ENCODE data around the gene RERG. TPM values are rescaled to one million over a fixed set of nuclear protein-coding genes. Genes with fewer than 3 reads are reported as not detected.

RERG gene
- total and polyA plus RNA-seq, 2 donors (not counting 3 experiments of a cell fraction or from before 2014, with no cell fraction given), result not detected

GRCh38 chr12:15234508-15234907 lies 13.3 kb upstream of the RERG start:
- H3K4me3 ChIP-seq (replicated peaks in 1 of 3; ENCODE audit: insufficient read depth in 1 of 3, low read depth in 1 of 3, low read length in 3 of 3), result no peak overlapping the region
- no peaks in the 10 kb centered on the region for H4K20me1 ChIP-seq (replicated peaks; ENCODE audit: control insufficient read depth, extremely low read depth, insufficient read depth, low read length)
- H2AFZ ChIP-seq (ENCODE audit: low read depth, low read length), result no peak overlapping the region
- H3K27ac ChIP-seq (ENCODE audit: insufficient read depth, low read depth, low read length), result no peak overlapping the region
- no peaks in the 10 kb centered on the region for H3K9me1 ChIP-seq (replicated peaks; ENCODE audit: control insufficient read depth, extremely low read depth, insufficient read depth, low read length)
- no peaks in the 10 kb centered on the region for H3K4me1 ChIP-seq (ENCODE audit: control insufficient read depth, extremely low read depth, insufficient read depth, low read length)
- intact Hi-C loops (cut with micrococcal nuclease) (no loop called here), dilution Hi-C loops (cut with MboI; ENCODE audit: extremely low pct_ligation_motif_present, low sequenced_read_pairs) (no loop called here)
- ChIA-PET POLR2A (no interaction called here), CTCF (no interaction called here)
- no peak overlapping the region for H3K9ac ChIP-seq (replicated peaks; ENCODE audit: extremely low read depth, insufficient read depth, low read length)
- no peak overlapping the region for H3K4me2 ChIP-seq (ENCODE audit: insufficient read depth, low read length)
- H3K9me3 ChIP-seq (replicated peaks; ENCODE audit: control insufficient read depth, insufficient read depth, low read length), result no peaks in the 10 kb centered on the region
- DNase-seq (ENCODE audit: low read depth, low spot score), result no peak
- no peaks in the 10 kb centered on the region for H3K79me2 ChIP-seq (ENCODE audit: control insufficient read depth, insufficient read depth, low read length)
- no peaks in the 10 kb centered on the region for H3K36me3 ChIP-seq (ENCODE audit: control insufficient read depth in 2 of 2, extremely low read depth in 1 of 2, insufficient read depth in 2 of 2, low read length in 2 of 2)
- no peak for TF ChIP-seq POLR2AphosphoS5 (IDR thresholded peaks at IDR 0.05; ENCODE audit: insufficient read depth, low read depth, low read length)
- TF ChIP-seq EZH2 (IDR thresholded peaks at IDR 0.05; ENCODE audit: borderline replicate concordance, low read depth, low read length, severe bottlenecking), result no peak
- TF ChIP-seq GATA2 (IDR thresholded peaks at IDR 0.05; ENCODE audit: insufficient read depth, insufficient read length, low read depth, low read length), result no peak
- no peak for TF ChIP-seq MYC (IDR thresholded peaks at IDR 0.05; ENCODE audit: low read depth, low read length)
- no peak for TF ChIP-seq FOS (IDR thresholded peaks at IDR 0.05; ENCODE audit: borderline replicate concordance, insufficient read depth, low read length)
- peaks cover 5 to 16% of the 10 kb centered on the region in 2 experiments for H3K27me3 ChIP-seq (ENCODE audit: control insufficient read depth in 2 of 2, insufficient read depth in 2 of 2, low read length in 2 of 2)
- BruUV-seq (replicated peaks), result no TSS peak
- no peak for FAIRE-seq

- no peak for DNase-seq (ENCODE audit: low read depth, low spot score)
- Histone ChIP-seq H4K20me1 (replicated peaks; ENCODE audit: control insufficient read depth, extremely low read depth, insufficient read depth, low read length) (no peaks in the 10 kb centered on the region), H3K36me3 (ENCODE audit: control insufficient read depth in 2 of 2, extremely low read depth in 1 of 2, insufficient read depth in 2 of 2, low read length in 2 of 2) (no peaks in the 10 kb centered on the region), H3K4me1 (ENCODE audit: control insufficient read depth, extremely low read depth, insufficient read depth, low read length) (no peaks in the 10 kb centered on the region), H3K27ac (ENCODE audit: insufficient read depth, low read depth, low read length) (no peak overlapping the region), H3K79me2 (ENCODE audit: control insufficient read depth, insufficient read depth, low read length) (no peaks in the 10 kb centered on the region), H3K4me3 (replicated peaks in 1 of 3; ENCODE audit: insufficient read depth in 1 of 3, low read depth in 1 of 3, low read length in 3 of 3) (no peak overlapping the region), H3K9me3 (replicated peaks; ENCODE audit: control insufficient read depth, insufficient read depth, low read length) (no peaks in the 10 kb centered on the region), H3K4me2 (ENCODE audit: insufficient read depth, low read length) (no peak overlapping the region), H3K27me3 (ENCODE audit: control insufficient read depth in 2 of 2, insufficient read depth in 2 of 2, low read length in 2 of 2) (peaks cover 9 to 18% of the 10 kb centered on the region in 2 experiments), H3K9me1 (replicated peaks; ENCODE audit: control insufficient read depth, extremely low read depth, insufficient read depth, low read length) (no peaks in the 10 kb centered on the region), H2AFZ (ENCODE audit: low read depth, low read length) (no peak overlapping the region), H3K9ac (replicated peaks; ENCODE audit: extremely low read depth, insufficient read depth, low read length) (no peak overlapping the region)
- ChIA-PET POLR2A (no interaction called here), CTCF (interaction anchor here (1.0 kb wide), 1 partner anchor 12 kb away, joined by 3 read pairs; no protein-coding TSS in a partner anchor)
- BruUV-seq (replicated peaks), result no TSS peak
- dilution Hi-C loops (cut with MboI; ENCODE audit: extremely low pct_ligation_motif_present, low sequenced_read_pairs), result no loop called here
- no peak for FAIRE-seq
- intact Hi-C loops (cut with micrococcal nuclease), result no loop called here
- TF ChIP-seq MAX (IDR thresholded peaks at IDR 0.05; ENCODE audit: insufficient read depth, insufficient read length), result no peak
- no peak for TF ChIP-seq FOS (IDR thresholded peaks at IDR 0.05; ENCODE audit: borderline replicate concordance, insufficient read depth, low read length)
- no peak for TF ChIP-seq POLR2AphosphoS5 (IDR thresholded peaks at IDR 0.05; ENCODE audit: insufficient read depth, low read depth, low read length)
- TF ChIP-seq JUN (IDR thresholded peaks at IDR 0.05; ENCODE audit: borderline replicate concordance, insufficient read depth, insufficient read length, low read depth), result no peak
- TF ChIP-seq EZH2 (IDR thresholded peaks at IDR 0.05; ENCODE audit: borderline replicate concordance, low read depth, low read length, severe bottlenecking), result no peak
- TF ChIP-seq MYC (IDR thresholded peaks at IDR 0.05; ENCODE audit: low read depth, low read length), result no peak
- TF ChIP-seq POLR2A (IDR thresholded peaks at IDR 0.05; ENCODE audit: low read depth, low read length), result no peak
- TF ChIP-seq GATA2 (IDR thresholded peaks at IDR 0.05; ENCODE audit: insufficient read depth, insufficient read length, low read depth, low read length), result no peak
- TF ChIP-seq, protein P1, sequence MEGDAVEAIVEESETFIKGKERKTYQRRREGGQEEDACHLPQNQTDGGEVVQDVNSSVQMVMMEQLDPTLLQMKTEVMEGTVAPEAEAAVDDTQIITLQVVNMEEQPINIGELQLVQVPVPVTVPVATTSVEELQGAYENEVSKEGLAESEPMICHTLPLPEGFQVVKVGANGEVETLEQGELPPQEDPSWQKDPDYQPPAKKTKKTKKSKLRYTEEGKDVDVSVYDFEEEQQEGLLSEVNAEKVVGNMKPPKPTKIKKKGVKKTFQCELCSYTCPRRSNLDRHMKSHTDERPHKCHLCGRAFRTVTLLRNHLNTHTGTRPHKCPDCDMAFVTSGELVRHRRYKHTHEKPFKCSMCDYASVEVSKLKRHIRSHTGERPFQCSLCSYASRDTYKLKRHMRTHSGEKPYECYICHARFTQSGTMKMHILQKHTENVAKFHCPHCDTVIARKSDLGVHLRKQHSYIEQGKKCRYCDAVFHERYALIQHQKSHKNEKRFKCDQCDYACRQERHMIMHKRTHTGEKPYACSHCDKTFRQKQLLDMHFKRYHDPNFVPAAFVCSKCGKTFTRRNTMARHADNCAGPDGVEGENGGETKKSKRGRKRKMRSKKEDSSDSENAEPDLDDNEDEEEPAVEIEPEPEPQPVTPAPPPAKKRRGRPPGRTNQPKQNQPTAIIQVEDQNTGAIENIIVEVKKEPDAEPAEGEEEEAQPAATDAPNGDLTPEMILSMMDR (IDR thresholded peaks at IDR 0.05; ENCODE audit: extremely low read depth in 1 of 2, insufficient read depth in 1 of 2, low read depth in 1 of 2, low read length in 2 of 2), result no peak
These were observed 12.8 kb upstream of the RERG start for GRCh38 chr12:15234011-15234410.
